WERI-Rb-1 (cell line): ENCODE results near the gene LNP1.

Experiments
- DNase-seq: peaks from one replicate; pipeline ENCODE4 v3.0.0-alpha.2; 2020
- H3K27ac ChIP-seq: fragments of 250-450 bp; sonication (Bioruptor Pico); 2 replicates; pipeline ENCODE4 v1.5.1; 2020; ENCODE audit warnings: mild to moderate bottlenecking, moderate library complexity
- H3K27me3 ChIP-seq: fragments of 250-450 bp; sonication (Bioruptor Pico); 2 replicates; pipeline ENCODE4 v1.5.1; 2021; ENCODE audit warnings: mild to moderate bottlenecking, low read depth, moderate library complexity; ENCODE audit not compliant: insufficient read depth, severe bottlenecking
- H3K36me3 ChIP-seq: fragments of 250-450 bp; sonication (Bioruptor Pico); 2 replicates; pipeline ENCODE4 v1.5.1; 2020; ENCODE audit warnings: mild to moderate bottlenecking, moderate library complexity
- H3K4me3 ChIP-seq: 2 replicates; pipeline ENCODE4 v1.5.1; 2011; ENCODE audit warnings: low read depth, mild to moderate bottlenecking, control low read depth, low read length
- H3K9me3 ChIP-seq: fragments of 250-450 bp; sonication (Bioruptor Pico); 2 replicates; pipeline ENCODE4 v1.5.1; 2021; ENCODE audit warnings: mild to moderate bottlenecking, moderate library complexity; ENCODE audit not compliant: severe bottlenecking
- TF ChIP-seq, protein P1 (sequence below): IDR thresholded peaks from 2 replicates; pipeline ENCODE4 v1.5.1; 2011; ENCODE audit warnings: low read depth, mild to moderate bottlenecking, control low read depth, inconsistent platforms, low read length

LNP1 gene

DNA sequence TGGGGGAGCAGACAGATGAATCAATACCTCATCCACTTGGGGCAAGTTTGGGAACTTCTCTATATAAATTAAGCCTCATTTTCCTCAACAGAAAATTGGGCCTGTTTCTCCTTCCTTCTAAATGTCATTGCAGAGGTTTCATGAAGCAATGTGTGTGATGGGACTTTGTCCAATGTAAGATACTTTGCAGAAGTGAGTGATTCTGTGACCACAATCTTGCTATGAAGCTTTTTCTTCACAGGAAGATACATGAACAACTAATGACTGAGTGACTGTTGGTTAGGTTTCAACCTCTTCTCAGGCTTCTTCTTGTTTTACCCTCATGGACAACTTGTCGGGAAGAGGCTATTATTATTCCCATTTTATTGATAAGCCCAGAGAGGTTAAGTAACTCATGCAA lies 102.1 kb downstream of the LNP1 start:
- no peaks in the 10 kb centered on the region for H3K36me3 ChIP-seq
- DNase-seq, result no peak
- TF ChIP-seq, protein P1, sequence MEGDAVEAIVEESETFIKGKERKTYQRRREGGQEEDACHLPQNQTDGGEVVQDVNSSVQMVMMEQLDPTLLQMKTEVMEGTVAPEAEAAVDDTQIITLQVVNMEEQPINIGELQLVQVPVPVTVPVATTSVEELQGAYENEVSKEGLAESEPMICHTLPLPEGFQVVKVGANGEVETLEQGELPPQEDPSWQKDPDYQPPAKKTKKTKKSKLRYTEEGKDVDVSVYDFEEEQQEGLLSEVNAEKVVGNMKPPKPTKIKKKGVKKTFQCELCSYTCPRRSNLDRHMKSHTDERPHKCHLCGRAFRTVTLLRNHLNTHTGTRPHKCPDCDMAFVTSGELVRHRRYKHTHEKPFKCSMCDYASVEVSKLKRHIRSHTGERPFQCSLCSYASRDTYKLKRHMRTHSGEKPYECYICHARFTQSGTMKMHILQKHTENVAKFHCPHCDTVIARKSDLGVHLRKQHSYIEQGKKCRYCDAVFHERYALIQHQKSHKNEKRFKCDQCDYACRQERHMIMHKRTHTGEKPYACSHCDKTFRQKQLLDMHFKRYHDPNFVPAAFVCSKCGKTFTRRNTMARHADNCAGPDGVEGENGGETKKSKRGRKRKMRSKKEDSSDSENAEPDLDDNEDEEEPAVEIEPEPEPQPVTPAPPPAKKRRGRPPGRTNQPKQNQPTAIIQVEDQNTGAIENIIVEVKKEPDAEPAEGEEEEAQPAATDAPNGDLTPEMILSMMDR, result no peak
- no peak overlapping the region for H3K27ac ChIP-seq
- H3K27me3 ChIP-seq, result no peaks in the 10 kb centered on the region
- no peaks in the 10 kb centered on the region for H3K9me3 ChIP-seq
- no peak overlapping the region for H3K4me3 ChIP-seq
